ENCODE results near the gene ELAVL1. TPM values are rescaled to one million over a fixed set of nuclear protein-coding genes. Genes with fewer than 3 reads are reported as not detected.
A peak's percentile ranks its signal among the peaks of the same experiment; 100 is the strongest.

ELAVL1 gene
- total and polyA plus RNA-seq, 2 of the 13 experiments (the other 11 are each of a cell fraction or from before 2014, with no cell fraction given), result 27.9 to 38.4 TPM

DNA sequence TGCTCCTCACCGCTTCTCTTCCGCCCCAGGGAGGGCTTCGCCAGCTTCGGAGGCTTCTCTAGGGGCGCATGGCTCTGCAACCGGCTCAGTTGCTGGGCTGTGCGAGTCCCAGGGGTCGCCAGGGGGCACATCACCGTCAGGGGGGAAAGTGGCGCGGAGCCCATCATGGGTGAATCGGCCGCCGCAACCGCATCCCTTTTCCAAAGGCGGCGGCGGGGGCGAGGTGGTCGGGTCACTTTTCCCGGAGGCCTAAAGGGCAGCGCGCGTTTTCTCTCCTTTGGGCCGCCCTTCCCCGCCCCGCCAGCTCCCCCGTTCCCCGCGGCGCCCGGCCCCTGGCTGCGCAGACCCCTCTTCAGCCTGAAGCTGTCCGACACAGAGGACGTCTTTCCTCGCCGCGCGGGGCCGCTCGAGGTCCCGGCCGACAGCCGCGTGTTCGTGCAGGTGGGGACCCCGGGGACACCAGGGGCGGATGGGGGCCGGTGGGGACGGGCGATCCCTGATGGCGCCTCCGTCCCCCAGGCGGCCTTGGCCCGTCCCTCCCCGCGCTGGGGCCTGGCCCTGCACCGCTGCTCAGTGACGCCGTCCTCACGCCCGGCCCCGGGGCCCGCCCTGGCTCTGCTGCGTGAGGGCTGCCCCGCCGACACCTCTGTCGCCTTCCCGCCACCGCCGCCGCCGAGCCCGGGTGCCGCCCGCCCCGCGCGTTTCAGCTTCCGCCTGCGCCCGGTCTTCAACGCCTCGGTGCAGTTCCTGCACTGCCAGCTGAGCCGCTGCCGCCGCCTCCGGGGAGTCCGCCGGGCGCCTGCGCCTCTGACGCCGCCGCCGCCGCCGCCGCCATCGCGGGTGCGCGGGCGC, 89.1 kb downstream of the ELAVL1 start (continued):
- peak; percentile 83; the same call in 1 of the 2 replicates for TF ChIP-seq ATF7-NPFF (CRISPR knock-in tag; IDR thresholded peaks at IDR 0.05; ENCODE audit: low read depth)
- 0 out of 2 replicates have a peak, but pooled peaks have one; percentile 50 for TF ChIP-seq CSRNP1 (CRISPR knock-in tag; IDR thresholded peaks at IDR 0.05)
- TF ChIP-seq TGIF2 (CRISPR knock-in tag; IDR thresholded peaks at IDR 0.05), result no peak
- TF ChIP-seq BCLAF1 (IDR thresholded peaks at IDR 0.05), result no peak
- TF ChIP-seq ZFP36L1 (CRISPR knock-in tag; IDR thresholded peaks at IDR 0.05), result no peak
- TF ChIP-seq, protein P1, sequence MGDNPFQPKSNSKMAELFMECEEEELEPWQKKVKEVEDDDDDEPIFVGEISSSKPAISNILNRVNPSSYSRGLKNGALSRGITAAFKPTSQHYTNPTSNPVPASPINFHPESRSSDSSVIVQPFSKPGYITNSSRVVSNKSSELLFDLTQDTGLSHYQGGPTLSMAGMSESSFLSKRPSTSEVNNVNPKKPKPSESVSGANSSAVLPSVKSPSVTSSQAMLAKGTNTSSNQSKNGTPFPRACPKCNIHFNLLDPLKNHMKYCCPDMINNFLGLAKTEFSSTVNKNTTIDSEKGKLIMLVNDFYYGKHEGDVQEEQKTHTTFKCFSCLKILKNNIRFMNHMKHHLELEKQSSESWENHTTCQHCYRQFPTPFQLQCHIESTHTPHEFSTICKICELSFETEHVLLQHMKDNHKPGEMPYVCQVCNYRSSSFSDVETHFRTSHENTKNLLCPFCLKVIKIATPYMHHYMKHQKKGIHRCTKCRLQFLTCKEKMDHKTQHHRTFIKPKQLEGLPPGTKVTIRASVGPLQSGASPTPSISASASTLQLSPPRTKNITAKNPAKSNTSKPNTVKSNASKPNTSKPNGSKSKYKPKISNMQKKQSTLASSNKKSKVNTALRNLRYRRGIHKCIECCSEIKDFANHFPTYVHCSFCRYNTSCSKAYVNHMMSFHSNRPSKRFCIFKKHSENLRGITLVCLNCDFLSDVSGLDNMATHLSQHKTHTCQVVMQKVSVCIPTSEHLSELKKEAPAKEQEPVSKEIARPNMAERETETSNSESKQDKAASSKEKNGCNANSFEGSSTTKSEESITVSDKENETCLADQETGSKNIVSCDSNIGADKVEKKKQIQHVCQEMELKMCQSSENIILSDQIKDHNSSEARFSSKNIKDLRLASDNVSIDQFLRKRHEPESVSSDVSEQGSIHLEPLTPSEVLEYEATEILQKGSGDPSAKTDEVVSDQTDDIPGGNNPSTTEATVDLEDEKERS (CRISPR knock-in tag; IDR thresholded peaks at IDR 0.05), result 0 out of 2 replicates have a peak, but pooled peaks have one; percentile 24
- TF ChIP-seq RORA (CRISPR knock-in tag; IDR thresholded peaks at IDR 0.05), result no peak
- TF ChIP-seq, protein P2, sequence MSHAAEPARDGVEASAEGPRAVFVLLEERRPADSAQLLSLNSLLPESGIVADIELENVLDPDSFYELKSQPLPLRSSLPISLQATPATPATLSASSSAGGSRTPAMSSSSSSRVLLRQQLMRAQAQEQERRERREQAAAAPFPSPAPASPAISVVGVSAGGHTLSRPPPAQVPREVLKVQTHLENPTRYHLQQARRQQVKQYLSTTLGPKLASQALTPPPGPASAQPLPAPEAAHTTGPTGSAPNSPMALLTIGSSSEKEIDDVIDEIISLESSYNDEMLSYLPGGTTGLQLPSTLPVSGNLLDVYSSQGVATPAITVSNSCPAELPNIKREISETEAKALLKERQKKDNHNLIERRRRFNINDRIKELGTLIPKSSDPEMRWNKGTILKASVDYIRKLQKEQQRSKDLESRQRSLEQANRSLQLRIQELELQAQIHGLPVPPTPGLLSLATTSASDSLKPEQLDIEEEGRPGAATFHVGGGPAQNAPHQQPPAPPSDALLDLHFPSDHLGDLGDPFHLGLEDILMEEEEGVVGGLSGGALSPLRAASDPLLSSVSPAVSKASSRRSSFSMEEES (CRISPR knock-in tag; IDR thresholded peaks at IDR 0.05), result no peak
- TF ChIP-seq SALL2 (CRISPR knock-in tag; IDR thresholded peaks at IDR 0.05), result 0 out of 2 replicates have a peak, but pooled peaks have one; percentile 22
- TF ChIP-seq ZNF552 (CRISPR knock-in tag; IDR thresholded peaks at IDR 0.05; ENCODE audit: borderline replicate concordance), result no peak
- TF ChIP-seq SOX13 (IDR thresholded peaks at IDR 0.05), result no peak
- no peak for TF ChIP-seq SOX13 (CRISPR knock-in tag; conservative IDR thresholded peaks at IDR 0.05 in 1 of 2, IDR thresholded peaks at IDR 0.05 in 1 of 2)
- TF ChIP-seq ZNF761 (CRISPR knock-in tag; conservative IDR thresholded peaks at IDR 0.05), result 0 out of 2 replicates have a peak, but pooled peaks have one; percentile 51
- no peak for TF ChIP-seq SETDB1 (CRISPR knock-in tag; IDR thresholded peaks at IDR 0.05; ENCODE audit: borderline replicate concordance)
